ENCODE data around the gene MUC5AC. TPM values are rescaled to one million over a fixed set of nuclear protein-coding genes. Genes with fewer than 3 reads are reported as not detected.

MUC5AC gene
- polyA plus RNA-seq, 3 donors, result 0.01 TPM; not detected in 1

- DNase-seq (ENCODE audit: low read depth in 3 of 3, low spot score in 2 of 3), result no peak
These were observed 63.4 kb downstream of the MUC5AC start for GRCh38 chr11:1220941-1221721.

GRCh38 chr11:1221848-1222311 is 64.1 kb downstream of the MUC5AC start:
- no peak for DNase-seq (ENCODE audit: low read depth in 3 of 3, low spot score in 2 of 3)

- no peak for DNase-seq (ENCODE audit: low read depth in 3 of 3, low spot score in 2 of 3)
These were observed 65.0 kb downstream of the MUC5AC start, which contains the start of gene MUC5B for GRCh38 chr11:1222491-1223345. Gene MUC5B, plus strand, starts transcription at chr11:1223066. Its CDS starts 58 bp downstream, at chr11:1223124.

- DNase-seq (ENCODE audit: low read depth in 3 of 3, low spot score in 2 of 3), result no peak
These were observed 65.8 kb downstream of the MUC5AC start for GRCh38 chr11:1223346-1224110.

GRCh38 chr11:1224111-1224490 is 66.3 kb downstream of the MUC5AC start:
- DNase-seq (ENCODE audit: low read depth in 3 of 3, low spot score in 2 of 3), result no peak

GRCh38 chr11:1224491-1225385 is 67.0 kb downstream of the MUC5AC start:
- DNase-seq (ENCODE audit: low read depth in 3 of 3, low spot score in 2 of 3), result no peak

GRCh38 chr11:1225386-1226225 is 67.9 kb downstream of the MUC5AC start:
- no peak for DNase-seq (ENCODE audit: low read depth in 3 of 3, low spot score in 2 of 3)

GRCh38 chr11:1226226-1226985 is 68.7 kb downstream of the MUC5AC start:
- no peak for DNase-seq (ENCODE audit: low read depth in 3 of 3, low spot score in 2 of 3)

- DNase-seq (ENCODE audit: low read depth in 3 of 3, low spot score in 2 of 3), result no peak
These were observed 69.3 kb downstream of the MUC5AC start for GRCh38 chr11:1226986-1227550.

GRCh38 chr11:1227551-1228100 is 69.9 kb downstream of the MUC5AC start:
- no peak for DNase-seq (ENCODE audit: low read depth in 3 of 3, low spot score in 2 of 3)

GRCh38 chr11:1228101-1228821 is 70.5 kb downstream of the MUC5AC start:
- no peak for DNase-seq (ENCODE audit: low read depth in 3 of 3, low spot score in 2 of 3)

- no peak for DNase-seq (ENCODE audit: low read depth in 3 of 3, low spot score in 2 of 3)
These were observed 71.2 kb downstream of the MUC5AC start for GRCh38 chr11:1228921-1229451.

GRCh38 chr11:1229471-1230120 is 71.8 kb downstream of the MUC5AC start:
- DNase-seq (ENCODE audit: low read depth in 3 of 3, low spot score in 2 of 3), result no peak

GRCh38 chr11:1230121-1230455 is 72.3 kb downstream of the MUC5AC start:
- no peak for DNase-seq (ENCODE audit: low read depth in 3 of 3, low spot score in 2 of 3)

- DNase-seq (ENCODE audit: low read depth in 3 of 3, low spot score in 2 of 3), result no peak
These were observed 73.0 kb downstream of the MUC5AC start for GRCh38 chr11:1230456-1231395.
